HUDEP-2 (cell line): ENCODE measurements around the gene DISC1.
"Not testable (repeated sequence)": the region's sequence is repeated elsewhere in the genome, so short reads cannot be mapped to it uniquely, and the experiment has no call there.

Source experiments
- DNase-seq, 76 experiments: peaks; one replicate each; lab custom pipeline; 2025; ENCODE audit not compliant: unreplicated experiment in 76 of 76; lab: John Stamatoyannopoulos, UW

DISC1 gene

GRCh38 chr1:231666937-231667608 lies 40.5 kb downstream of the DISC1 start:
- DNase-seq = no peak

GRCh38 chr1:231667896-231668506 lies 41.4 kb downstream of the DISC1 start:
- DNase-seq = no peak

GRCh38 chr1:231668826-231669225 lies 42.2 kb downstream of the DISC1 start:
- DNase-seq = no peak

GRCh38 chr1:231669864-231670621 lies 43.5 kb downstream of the DISC1 start:
- not testable (repeated sequence) for DNase-seq

GRCh38 chr1:231670755-231671154 lies 44.2 kb downstream of the DISC1 start:
- DNase-seq = no peak

GRCh38 chr1:231674575-231674974 lies 48.0 kb downstream of the DISC1 start:
- no peak for DNase-seq

- DNase-seq = no peak
These were observed 49.9 kb downstream of the DISC1 start for GRCh38 chr1:231676487-231676886.

- no peak for DNase-seq
These were observed 50.9 kb downstream of the DISC1 start for GRCh38 chr1:231677442-231677841.

GRCh38 chr1:231678011-231678432 lies 51.4 kb downstream of the DISC1 start:
- DNase-seq = no peak

- no peak for DNase-seq
These were observed 52.5 kb downstream of the DISC1 start for GRCh38 chr1:231679109-231679508.

- DNase-seq = no peak
These were observed 54.4 kb downstream of the DISC1 start for GRCh38 chr1:231681006-231681405.

- DNase-seq = no peak
These were observed 56.2 kb downstream of the DISC1 start for GRCh38 chr1:231682779-231683178.

- DNase-seq = no peak
These were observed 57.0 kb downstream of the DISC1 start for GRCh38 chr1:231683439-231684165.

- DNase-seq = no peak
These were observed 58.0 kb downstream of the DISC1 start for GRCh38 chr1:231684356-231685244.

GRCh38 chr1:231686384-231686783 lies 59.8 kb downstream of the DISC1 start:
- no peak for DNase-seq

GRCh38 chr1:231688989-231689388 lies 62.4 kb downstream of the DISC1 start:
- no peak for DNase-seq

GRCh38 chr1:231690059-231690458 lies 63.5 kb downstream of the DISC1 start:
- no peak for DNase-seq

GRCh38 chr1:231691618-231692259 lies 65.1 kb downstream of the DISC1 start:
- peak in 4 of 76 experiments; percentile 1 to 2 (median 1) for DNase-seq

- DNase-seq = no peak
These were observed 66.9 kb downstream of the DISC1 start for GRCh38 chr1:231693361-231694074.
